GM23338 (cell line): ENCODE measurements around the gene SMIM9. TPM values are rescaled to one million over a fixed set of nuclear protein-coding genes. Genes with fewer than 3 reads are reported as not detected.

Experiments used
- ATAC-seq: fragments of 200-7000 bp; cut with Tn5 transposase; 3 replicates; pipeline ENCODE4 v1.9.1; 2020
- DNase-seq: peaks from one replicate; pipeline ENCODE4 v3.0.0-alpha.2; 2015; ENCODE audit warnings: low spot score
- H2AFZ ChIP-seq: fragments of 200-600 bp; sonication (generic); 2 replicates; pipeline ENCODE4 v1.8.0; 2016; ENCODE audit warnings: antibody characterized with exemption, mild to moderate bottlenecking, moderate library complexity
- H3F3A ChIP-seq: fragments of 200-600 bp; sonication (generic); replicated peaks from 2 replicates; pipeline ENCODE4 v1.8.0; 2017; ENCODE audit warnings: antibody characterized with exemption, mixed run types, low read depth
- H3K27ac ChIP-seq: fragments of 200-600 bp; sonication (generic); 2 replicates; pipeline ENCODE4 v1.6.1; 2016; ENCODE audit warnings: low read depth
- H3K27me3 ChIP-seq: fragments of 200-600 bp; sonication (generic); 2 replicates; pipeline ENCODE4 v1.8.0; 2016; ENCODE audit warnings: mild to moderate bottlenecking, mixed run types, moderate library complexity; ENCODE audit not compliant: insufficient read depth
- H3K36me3 ChIP-seq: fragments of 200-600 bp; sonication (generic); 2 replicates; pipeline ENCODE4 v1.8.0; 2016; ENCODE audit warnings: mild to moderate bottlenecking; ENCODE audit not compliant: insufficient read depth
- H3K4me1 ChIP-seq: fragments of 200-600 bp; sonication (generic); 2 replicates; pipeline ENCODE4 v1.8.0; 2016; ENCODE audit warnings: mild to moderate bottlenecking, moderate library complexity; ENCODE audit not compliant: insufficient read depth
- H3K4me2 ChIP-seq: fragments of 200-600 bp; sonication (generic); 2 replicates; pipeline ENCODE4 v1.7.1; 2017; ENCODE audit warnings: mixed run types
- H3K4me3 ChIP-seq: fragments of 200-600 bp; sonication (generic); 2 replicates; pipeline ENCODE4 v1.6.1; 2016; ENCODE audit warnings: mixed run types
- H3K79me2 ChIP-seq: fragments of 200-600 bp; sonication (generic); replicated peaks from 2 replicates; pipeline ENCODE4 v1.8.0; 2017; ENCODE audit warnings: mild to moderate bottlenecking; ENCODE audit not compliant: insufficient read depth
- H3K9me2 ChIP-seq: fragments of 200-600 bp; sonication (generic); 2 replicates; pipeline ENCODE4 v1.8.0; 2017; ENCODE audit not compliant: insufficient read depth
- H4K20me1 ChIP-seq: fragments of 200-600 bp; sonication (generic); replicated peaks from 2 replicates; pipeline ENCODE4 v1.8.0; 2017; ENCODE audit warnings: mild to moderate bottlenecking; ENCODE audit not compliant: insufficient read depth
- H3K27ac Mint-ChIP-seq: 2 replicates; pipeline ENCODE4 v1.8.0; 2020; ENCODE audit warnings: inconsistent platforms, mild to moderate bottlenecking, moderate library complexity, mixed read lengths
- H3K27me3 Mint-ChIP-seq: 3 replicates; pipeline ENCODE4 v1.8.0; 2022; ENCODE audit warnings: low read depth, mild to moderate bottlenecking, moderate library complexity, mixed read lengths, inconsistent platforms; ENCODE audit not compliant: insufficient read depth, poor library complexity
- H3K36me3 Mint-ChIP-seq: 3 replicates; pipeline ENCODE4 v1.8.0; 2021; ENCODE audit warnings: low read depth, mild to moderate bottlenecking, inconsistent platforms, moderate library complexity, mixed read lengths
- H3K4me1 Mint-ChIP-seq: 3 replicates; pipeline ENCODE4 v1.8.0; 2020; ENCODE audit warnings: mild to moderate bottlenecking, inconsistent platforms, mixed read lengths
- H3K4me3 Mint-ChIP-seq: 3 replicates; pipeline ENCODE4 v1.8.0; 2021; ENCODE audit warnings: moderate library complexity, mild to moderate bottlenecking, inconsistent platforms, mixed read lengths
- H3K9me3 Mint-ChIP-seq: 3 replicates; pipeline ENCODE4 v1.8.0; 2020; ENCODE audit warnings: moderate library complexity, mild to moderate bottlenecking, inconsistent platforms, mixed read lengths
- CTCF ChIP-seq, 2 experiments: fragments of 200-600 bp in 1 of 2; sonication (generic) in 1 of 2; conservative IDR thresholded peaks; 2 replicates each; pipeline versions ENCODE4 v1.5.1 to v1.6.1; 2016 to 2017; ENCODE audit warnings: antibody characterized with exemption in 2 of 2, low read depth in 2 of 2, mild to moderate bottlenecking in 2 of 2, moderate library complexity in 1 of 2
- EZH2phosphoT487 ChIP-seq: fragments of 200-600 bp; sonication (generic); IDR thresholded peaks from one replicate; pipeline ENCODE4 v1.8.1; 2018; ENCODE audit warnings: antibody characterized with exemption; ENCODE audit not compliant: unreplicated experiment
- JUNB ChIP-seq: IDR thresholded peaks from one replicate; pipeline ENCODE4 v1.6.1; 2016; ENCODE audit warnings: antibody characterized with exemption; ENCODE audit not compliant: unreplicated experiment
- REST ChIP-seq: IDR thresholded peaks from one replicate; pipeline ENCODE4 v1.6.1; 2018; ENCODE audit warnings: antibody characterized with exemption; ENCODE audit not compliant: unreplicated experiment
- ZNF462 ChIP-seq: fragments of 250-450 bp; sonication (Bioruptor Pico); IDR thresholded peaks from 2 replicates; pipeline ENCODE4 v1.5.0; 2020; ENCODE audit warnings: mild to moderate bottlenecking, moderate library complexity
- polyA plus RNA-seq: library from polyadenylated mRNA; unstranded; fragments of >200 nt; fragmentation: Nextera tagmentation; extraction: Ambion mirVana; gene quantifications from 2 replicates; pipeline ENCODE4 v1.2.1, GENCODE V29; 2016
- total RNA-seq: library from RNA; depleted of rRNA; stranded (reverse); fragments of >200 nt; shearing (Covaris generic); gene quantifications from 2 replicates; pipeline ENCODE4 v1.2.3, GENCODE V29; 2014

SMIM9 gene
- total and polyA plus RNA-seq, 2 experiments from 2014 or later: not detected

GRCh38 chrX:154806837-154807501 lies 27.5 kb downstream of the SMIM9 start:
- DNase-seq (no peak), ATAC-seq (no peak)
- TF ChIP-seq ZNF462 (CRISPR knock-in tag) (no peak), REST (no peak), EZH2phosphoT487 (no peak), CTCF (conservative IDR thresholded peaks at IDR 0.05; ENCODE audit: low read depth in 2 of 2) (no peak), JUNB (no peak)
- Histone ChIP-seq H3K27ac (no peak overlapping the region), H3K9me2 (no peaks in the 10 kb centered on the region), H3K4me3 (no peak overlapping the region), H3K4me1 (peaks cover 13% of the 10 kb centered on the region; the same call in 1 of the 2 replicates), H3K27me3 (peaks cover 11% of the 10 kb centered on the region), H3K36me3 (no peaks in the 10 kb centered on the region), H3K4me2 (no peak overlapping the region), H4K20me1 (no peaks in the 10 kb centered on the region), H2AFZ (no peak overlapping the region), H3F3A (no peaks in the 10 kb centered on the region), H3K79me2 (no peaks in the 10 kb centered on the region)
- Mint-ChIP-seq H3K9me3 (peaks cover 22% of the 10 kb centered on the region; the same call in 2 of the 3 replicates), H3K4me1 (peaks cover 19% of the 10 kb centered on the region), H3K36me3 (peaks cover 12% of the 10 kb centered on the region; the same call in 2 of the 3 replicates), H3K4me3 (no peak overlapping the region), H3K27me3 (peaks cover 11% of the 10 kb centered on the region), H3K27ac (no peak overlapping the region)
